ENCODE results near the gene LSR. TPM values are rescaled to one million over a fixed set of nuclear protein-coding genes. Genes with fewer than 3 reads are reported as not detected.

Gene LSR
- total RNA-seq, 1 experiment from 2014 or later: 64.7 TPM

GRCh38 chr19:35262101-35262761 lies 13.4 kb downstream of the LSR start:
- CTCF ChIA-PET: no interaction called here

More at GRCh38 chr19:35262101-35262761, 13.4 kb downstream of the LSR start:
- no TSS peak for BruUV-seq (replicated peaks)
- H3K27me3 ChIP-seq (ENCODE audit: control insufficient read depth, insufficient read depth, low read length): no peaks in the 10 kb centered on the region
- H3K4me1 ChIP-seq (ENCODE audit: control insufficient read depth, insufficient read depth, low read length): peaks cover 29% of the 10 kb centered on the region
- ATAC-seq (no peak), DNase-seq (ENCODE audit: low read depth, low spot score) (no peak)
- no peak overlapping the region for H3K27ac ChIP-seq (ENCODE audit: low read length)
- no peaks in the 10 kb centered on the region for H3K9me3 ChIP-seq (ENCODE audit: control insufficient read depth, insufficient read depth, low read depth, low read length)
- in situ Hi-C loops (cut with HindIII; ENCODE audit: low pct_unique_long_range_greater_than_20kb, low sequenced_read_pairs) (no loop called here), intact Hi-C loops (cut with micrococcal nuclease; ENCODE audit: unreplicated experiment) (no loop called here)
- POLR2A ChIA-PET: no interaction called here
- no peak overlapping the region for H3K4me3 ChIP-seq (ENCODE audit: low read depth in 2 of 2, low read length in 2 of 2)
- peak; percentile 27; the same call in 1 of the 2 replicates for TF ChIP-seq POLR2AphosphoS5 (IDR thresholded peaks at IDR 0.05; ENCODE audit: low read depth, low read length)
- TF ChIP-seq TCF7L2 (IDR thresholded peaks at IDR 0.05; ENCODE audit: low read depth, low read length): no peak
- no peak for TF ChIP-seq CTCF (IDR thresholded peaks at IDR 0.05)
- no peak for TF ChIP-seq REST (IDR thresholded peaks at IDR 0.05; ENCODE audit: insufficient read depth in 1 of 2, low read depth in 2 of 2, low read length in 1 of 2)
- no peak for TF ChIP-seq SIN3A (IDR thresholded peaks at IDR 0.05; ENCODE audit: borderline replicate concordance, insufficient read depth, low read depth, low read length)
- no peaks in the 10 kb centered on the region for H3K36me3 ChIP-seq (ENCODE audit: control insufficient read depth, insufficient read depth, low read length)

All from Panc1 (cell line).